Lower leg skin (tissue), 4 donors: Measurements from ENCODE around the gene PBX1. TPM values are rescaled to one million over a fixed set of nuclear protein-coding genes. Genes with fewer than 3 reads are reported as not detected.

Experiments
- DNase-seq, 2 donors: peaks; one replicate each; pipeline ENCODE4 v3.0.0-alpha.2; 2019; ENCODE audit warnings: low spot score in 2 of 2
- H3K4me3 ChIP-seq: fragments of 200-600 bp; sonication (generic); 2 replicates; pipeline ENCODE4 v1.5.1; 2017; ENCODE audit warnings: mild to moderate bottlenecking, low read depth; ENCODE audit not compliant: poor library complexity, severe bottlenecking
- POLR2A ChIP-seq, 2 donors: fragments of 450-650 bp; IDR thresholded peaks; one replicate each; pipeline ENCODE4 v1.6.1; 2016 to 2017; ENCODE audit warnings: antibody characterized with exemption in 2 of 2, mild to moderate bottlenecking in 1 of 2, moderate library complexity in 1 of 2
- WGBS, 2 donors: methylation state at CpG; one replicate each; pipeline ENCODE4 v1.1.5; 2018; 5-methylcytosine and 5-hydroxymethylcytosine counted together
- intact Hi-C: fragments of 100-400 bp; cut with DNase I; formaldehyde crosslinking; loops from one replicate; pipeline ENCODE4 v1.15.0; 2023; ENCODE audit warnings: low total_unique reads
- total RNA-seq, 4 donors: library from RNA; depleted of rRNA; stranded (reverse); fragments of >200 nt; gene quantifications; one replicate each; pipeline ENCODE4 v1.1.0, GENCODE V29; 2016
- TF ChIP-seq, protein P1 (sequence below), 3 donors: fragments of 450-650 bp; IDR thresholded peaks; one replicate each; pipeline ENCODE4 v1.5.1; 2016; ENCODE audit warnings: antibody characterized with exemption in 3 of 3, mild to moderate bottlenecking in 3 of 3, moderate library complexity in 2 of 3

Gene PBX1
- total RNA-seq, 4 donors from 2014 or later, result 10.0 to 24.1 (median 15.4) TPM

DNA sequence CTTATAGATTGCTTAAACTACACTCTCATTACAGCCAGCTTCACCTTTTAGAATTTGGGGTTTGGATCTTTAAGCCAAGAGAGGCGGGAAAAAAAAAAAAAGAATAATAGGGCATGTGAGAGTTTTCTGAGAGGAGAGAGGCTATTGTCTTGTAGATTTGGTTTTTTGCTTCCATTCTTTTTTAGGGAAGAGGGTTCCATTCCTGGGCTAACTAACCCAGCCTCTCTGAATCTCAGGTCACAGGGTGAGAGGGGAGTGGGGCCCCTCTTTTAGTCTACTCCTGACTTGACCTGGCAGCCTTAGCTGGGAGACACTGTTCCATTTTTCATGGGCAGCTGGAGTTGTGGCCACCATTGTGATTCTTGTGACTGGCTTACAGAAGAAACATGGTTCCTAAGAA is 24.2 kb downstream of the PBX1 start:
- DNase-seq, result no peak
- no peak overlapping the region for H3K4me3 ChIP-seq
- intact Hi-C loops, result no loop called here
- no peak for TF ChIP-seq POLR2A (IDR thresholded peaks at IDR 0.05)
- TF ChIP-seq, protein P1, sequence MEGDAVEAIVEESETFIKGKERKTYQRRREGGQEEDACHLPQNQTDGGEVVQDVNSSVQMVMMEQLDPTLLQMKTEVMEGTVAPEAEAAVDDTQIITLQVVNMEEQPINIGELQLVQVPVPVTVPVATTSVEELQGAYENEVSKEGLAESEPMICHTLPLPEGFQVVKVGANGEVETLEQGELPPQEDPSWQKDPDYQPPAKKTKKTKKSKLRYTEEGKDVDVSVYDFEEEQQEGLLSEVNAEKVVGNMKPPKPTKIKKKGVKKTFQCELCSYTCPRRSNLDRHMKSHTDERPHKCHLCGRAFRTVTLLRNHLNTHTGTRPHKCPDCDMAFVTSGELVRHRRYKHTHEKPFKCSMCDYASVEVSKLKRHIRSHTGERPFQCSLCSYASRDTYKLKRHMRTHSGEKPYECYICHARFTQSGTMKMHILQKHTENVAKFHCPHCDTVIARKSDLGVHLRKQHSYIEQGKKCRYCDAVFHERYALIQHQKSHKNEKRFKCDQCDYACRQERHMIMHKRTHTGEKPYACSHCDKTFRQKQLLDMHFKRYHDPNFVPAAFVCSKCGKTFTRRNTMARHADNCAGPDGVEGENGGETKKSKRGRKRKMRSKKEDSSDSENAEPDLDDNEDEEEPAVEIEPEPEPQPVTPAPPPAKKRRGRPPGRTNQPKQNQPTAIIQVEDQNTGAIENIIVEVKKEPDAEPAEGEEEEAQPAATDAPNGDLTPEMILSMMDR (IDR thresholded peaks at IDR 0.05), result no peak
- WGBS, 2 donors, result 47 to 95% methylated on average over 1 of the region's 1 CpG

DNA sequence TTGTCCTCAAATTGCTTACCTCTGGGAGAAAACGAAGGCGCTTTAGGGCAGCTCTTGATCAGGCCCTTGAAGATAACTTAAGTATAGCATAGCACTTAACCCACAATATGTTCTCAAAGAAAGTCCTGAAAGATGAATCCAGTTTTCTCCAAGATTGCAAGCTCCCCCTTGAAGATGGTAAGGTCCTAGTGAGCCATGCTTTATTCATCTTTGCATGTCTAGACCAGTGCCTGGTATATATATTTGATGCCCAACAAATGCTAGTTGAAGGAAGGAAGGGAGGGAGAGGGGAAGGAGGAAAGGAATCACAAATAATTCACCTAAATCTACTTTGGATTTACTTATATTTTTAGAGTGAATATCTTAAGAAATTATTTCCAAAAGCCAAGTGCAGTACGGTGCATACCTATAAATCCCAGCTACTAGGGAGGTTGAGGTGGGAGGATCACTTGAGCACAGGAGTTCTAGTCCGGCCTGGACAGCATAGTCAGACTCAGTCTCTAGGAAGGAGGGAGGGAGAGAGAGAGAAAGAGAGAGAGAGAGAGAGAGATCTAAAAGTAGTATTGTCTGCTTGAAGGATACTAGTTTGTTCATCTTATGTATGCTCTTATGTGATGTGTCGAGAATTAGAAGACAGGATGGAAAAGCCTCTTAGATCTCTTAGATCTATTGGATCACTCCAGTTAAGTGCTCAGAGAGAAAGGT is 25.0 kb downstream of the PBX1 start:
- DNase-seq, result no peak
- TF ChIP-seq POLR2A (IDR thresholded peaks at IDR 0.05), result no peak
- TF ChIP-seq, protein P1 (IDR thresholded peaks at IDR 0.05), result no peak
- intact Hi-C loops, result no loop called here
- no peak overlapping the region for H3K4me3 ChIP-seq
- 94 to 96% methylated on average over 5 of the region's 5 CpGs for WGBS, 2 donors

DNA sequence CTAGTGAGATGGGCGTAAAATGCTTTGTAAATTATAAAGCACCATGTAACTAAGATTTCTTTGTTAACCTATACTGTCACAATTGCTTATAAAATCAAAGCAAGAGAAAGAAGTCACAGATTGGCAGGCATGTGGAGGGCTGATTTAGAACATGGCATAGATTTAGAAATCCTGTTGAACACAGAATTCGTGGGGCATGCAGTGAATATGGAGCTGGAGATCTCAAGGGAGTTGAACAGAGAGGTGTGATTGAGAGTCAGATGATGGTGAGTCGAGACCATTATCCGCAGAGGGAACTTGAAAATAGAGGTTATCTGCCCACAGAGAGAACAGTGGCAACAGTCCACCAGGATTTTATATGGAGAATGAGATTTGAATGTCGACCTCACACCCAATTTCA is 27.6 kb downstream of the PBX1 start:
- H3K4me3 ChIP-seq, result no peak overlapping the region
- intact Hi-C loops, result no loop called here
- WGBS, 2 donors, result 84 to 86% methylated on average over 5 of the region's 5 CpGs

DNA sequence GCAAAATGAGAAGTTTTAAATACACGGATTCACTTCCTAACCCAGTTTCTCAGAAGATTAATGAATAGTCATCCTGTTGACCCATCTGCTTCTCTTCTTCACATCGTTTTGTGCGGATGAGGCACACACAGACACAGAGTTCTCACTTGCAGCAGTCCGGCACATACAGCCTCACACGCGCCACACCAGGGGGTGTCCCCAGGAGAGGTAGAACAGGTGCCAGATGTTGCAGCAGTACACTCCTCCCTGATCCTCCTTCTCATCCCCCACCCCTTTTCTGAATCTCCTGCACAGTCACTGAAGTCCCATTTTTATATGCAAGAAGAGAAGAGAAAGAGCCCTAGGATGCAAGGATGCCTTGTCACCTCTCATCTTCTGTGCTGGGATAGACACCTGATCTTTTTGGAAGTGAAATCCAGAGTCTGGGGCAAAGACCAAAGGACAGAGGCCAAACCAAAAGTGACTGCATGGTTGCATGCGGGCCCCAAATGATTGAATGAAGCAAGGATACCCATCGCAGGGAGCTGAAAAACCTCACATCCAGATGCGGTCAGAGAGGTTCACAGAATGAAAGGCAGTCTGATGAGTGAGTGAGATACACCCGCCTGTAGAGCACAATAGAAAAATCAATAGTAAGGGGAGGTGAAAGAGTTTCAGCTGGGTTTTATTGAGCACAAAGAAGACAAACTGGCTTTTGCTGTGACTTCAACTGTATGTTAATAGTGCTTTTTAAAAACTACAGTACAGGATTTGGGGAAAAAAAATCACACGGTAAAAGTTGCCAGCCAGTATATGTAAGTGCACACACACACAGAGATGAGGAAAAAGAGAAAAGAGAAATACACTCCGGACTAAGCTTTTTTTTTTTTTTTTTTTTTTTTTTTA is 28.9 kb downstream of the PBX1 start:
- intact Hi-C loops, result no loop called here
- no peak overlapping the region for H3K4me3 ChIP-seq
- no peak for DNase-seq
- no peak for TF ChIP-seq POLR2A (IDR thresholded peaks at IDR 0.05)
- TF ChIP-seq, protein P1 (IDR thresholded peaks at IDR 0.05), result no peak
- WGBS, 2 donors, result 67 to 75% methylated on average over 12 of the region's 12 CpGs

More for the DNA sequence above, 27.6 kb downstream of the PBX1 start:
- no peak for TF ChIP-seq POLR2A (IDR thresholded peaks at IDR 0.05)
- TF ChIP-seq, protein P1 (IDR thresholded peaks at IDR 0.05), result no peak
- DNase-seq, result no peak

DNA sequence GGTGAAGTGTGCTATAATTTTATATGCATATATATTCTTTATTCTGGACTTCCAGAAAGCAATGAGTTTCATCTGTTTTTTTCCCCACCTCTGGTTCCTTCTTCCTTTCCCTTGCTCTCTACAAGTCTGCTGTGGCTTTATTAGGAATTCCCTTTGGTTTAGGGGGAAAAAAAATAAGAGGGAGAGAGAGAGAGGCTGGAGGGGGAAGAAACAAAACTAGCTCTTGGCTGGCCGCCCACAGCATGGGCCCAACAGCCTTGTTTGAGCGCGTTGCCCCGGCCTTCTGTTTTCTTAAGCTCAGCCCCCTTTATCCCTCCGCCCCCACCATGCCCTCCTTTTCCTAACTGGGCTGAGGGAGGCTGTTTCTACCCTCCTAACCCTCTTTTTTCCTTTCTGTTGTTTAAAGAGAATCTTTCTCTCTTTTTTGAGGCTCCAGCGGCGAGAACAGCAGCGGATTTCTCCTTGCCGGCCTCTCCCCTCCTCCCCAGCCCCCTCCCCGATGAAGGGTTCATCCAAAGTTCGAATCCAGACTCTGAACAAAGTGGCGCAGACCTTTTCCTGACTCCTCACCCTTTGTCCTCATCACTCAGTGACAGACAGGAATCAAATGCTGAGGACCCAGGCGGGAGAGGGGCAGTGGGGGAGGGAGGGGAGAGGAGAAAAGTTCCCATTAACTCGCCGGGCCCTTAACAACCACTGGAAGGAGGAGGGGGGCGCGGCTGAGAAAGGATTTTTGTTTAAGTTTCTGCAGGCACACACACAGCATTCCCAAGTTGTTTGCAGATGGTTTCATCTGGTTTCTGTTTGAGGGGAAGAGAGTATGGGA is 29.7 kb downstream of the PBX1 start:
- DNase-seq, result peak in 1 of 2 donors; percentile 91
- H3K4me3 ChIP-seq, result no peak overlapping the region
- 33 to 38% methylated on average over 17 of the region's 17 CpGs for WGBS, 2 donors
- intact Hi-C loops, result loop anchor here (1.0 kb wide), 1 partner anchor 13 kb away; no protein-coding TSS in a partner anchor
- TF ChIP-seq, protein P1 (IDR thresholded peaks at IDR 0.05), result no peak
- TF ChIP-seq POLR2A (IDR thresholded peaks at IDR 0.05), result no peak
